IMR-90 (cell line): Measurements from ENCODE around the gene PLIN4. TPM values are rescaled to one million over a fixed set of nuclear protein-coding genes. Genes with fewer than 3 reads are reported as not detected.

Experiments
- ATAC-seq: fragments of 200-7000 bp; cut with Tn5 transposase; 2 replicates; pipeline ENCODE4 v1.9.1; 2020; ENCODE audit warnings: low read depth, mild to moderate bottlenecking, moderate library complexity
- BruUV-seq: library from RNA; stranded (reverse); fragments of 400-500 nt; replicated peaks from 2 replicates; lab custom pipeline; 2021; lab: Mats Ljungman, UMichigan
- CTCF ChIA-PET: fragments of 300-600 bp; formaldehyde crosslinking; extraction: SDS; loops from one replicate; lab custom pipeline; 2021; ENCODE audit warnings: antibody characterized with exemption; lab: Yijun Ruan, JAX
- POLR2A ChIA-PET: fragments of 300-600 bp; sonication (Branson Sonifier 250); formaldehyde crosslinking; loops from one replicate; lab custom pipeline; 2022; ENCODE audit warnings: antibody characterized with exemption; ENCODE audit not compliant: unreplicated experiment; lab: Charles Lee
- DNase-seq: peaks from one replicate; pipeline ENCODE4 v3.0.0; 2013
- H2AFZ ChIP-seq: replicated peaks from 2 replicates; pipeline ENCODE3; 2013; ENCODE audit warnings: low read length, mild to moderate bottlenecking; ENCODE audit not compliant: poor library complexity
- H2AK5ac ChIP-seq: 2 replicates; pipeline ENCODE4 v1.6.1; 2013; ENCODE audit warnings: low read depth, low read length, inconsistent platforms
- H2AK9ac ChIP-seq: replicated peaks from 2 replicates; pipeline ENCODE3; 2013; ENCODE audit warnings: mild to moderate bottlenecking, low read depth, low read length, moderate library complexity; ENCODE audit not compliant: poor library complexity
- H2BK120ac ChIP-seq: 2 replicates; pipeline ENCODE4 v1.6.1; 2013; ENCODE audit warnings: low read depth, low read length, inconsistent platforms
- H2BK15ac ChIP-seq: 3 replicates; pipeline ENCODE4 v1.6.1; 2013; ENCODE audit warnings: low read depth, low read length, inconsistent platforms
- H2BK20ac ChIP-seq: 2 replicates; pipeline ENCODE4 v1.6.1; 2013; ENCODE audit warnings: low read depth, mild to moderate bottlenecking, inconsistent platforms, low read length, moderate library complexity
- H2BK5ac ChIP-seq: 2 replicates; pipeline ENCODE4 v1.6.1; 2013; ENCODE audit warnings: mild to moderate bottlenecking, low read depth, low read length, inconsistent platforms; ENCODE audit not compliant: poor library complexity, severe bottlenecking
- H3K14ac ChIP-seq: replicated peaks from 2 replicates; pipeline ENCODE4 v1.6.1; 2013; ENCODE audit warnings: low read depth, low read length, inconsistent platforms
- H3K18ac ChIP-seq: 2 replicates; pipeline ENCODE4 v1.6.1; 2013; ENCODE audit warnings: low read depth, low read length, control low read depth
- H3K23ac ChIP-seq: 2 replicates; pipeline ENCODE4 v1.6.1; 2013; ENCODE audit warnings: low read depth, low read length, inconsistent platforms
- H3K27ac ChIP-seq: 2 replicates; pipeline ENCODE4 v1.5.1; 2013; ENCODE audit warnings: mild to moderate bottlenecking, control low read depth, low read length; ENCODE audit not compliant: insufficient read depth
- H3K27me3 ChIP-seq: 2 replicates; pipeline ENCODE4 v1.6.1; 2013; ENCODE audit warnings: low read length; ENCODE audit not compliant: control insufficient read depth, insufficient read depth
- H3K36me3 ChIP-seq: 2 replicates; pipeline ENCODE4 v1.6.1; 2013; ENCODE audit warnings: low read length, mixed read lengths; ENCODE audit not compliant: control insufficient read depth, insufficient read depth
- H3K4ac ChIP-seq: 2 replicates; pipeline ENCODE4 v1.6.1; 2013; ENCODE audit warnings: low read depth, low read length, inconsistent platforms
- H3K4me1 ChIP-seq: 2 replicates; pipeline ENCODE4 v1.6.1; 2013; ENCODE audit warnings: low read length, mixed read lengths; ENCODE audit not compliant: control insufficient read depth, insufficient read depth
- H3K4me2 ChIP-seq: 2 replicates; pipeline ENCODE4 v1.6.1; 2013; ENCODE audit warnings: low read depth, mild to moderate bottlenecking, control low read depth, low read length, moderate library complexity
- H3K4me3 ChIP-seq: 2 replicates; pipeline ENCODE4 v1.5.1; 2013; ENCODE audit warnings: low read depth, mild to moderate bottlenecking, control low read depth, low read length, moderate library complexity; ENCODE audit not compliant: insufficient read depth
- H3K56ac ChIP-seq: 2 replicates; pipeline ENCODE4 v1.6.1; 2013; ENCODE audit warnings: low read length, inconsistent platforms; ENCODE audit not compliant: insufficient read depth; ENCODE audit errors: extremely low read depth
- H3K79me1 ChIP-seq, 2 experiments: 2 replicates each; pipeline ENCODE4 v1.6.1; 2013; ENCODE audit warnings: low read length in 2 of 2, inconsistent platforms in 1 of 2, low read depth in 1 of 2
- H3K9ac ChIP-seq: 2 replicates; pipeline ENCODE4 v1.6.1; 2013; ENCODE audit warnings: low read depth, low read length, control low read depth
- H3K9me1 ChIP-seq: 2 replicates; pipeline ENCODE4 v1.6.1; 2013; ENCODE audit warnings: low read length, inconsistent platforms; ENCODE audit not compliant: insufficient read depth
- H3K9me3 ChIP-seq: 2 replicates; pipeline ENCODE4 v1.6.1; 2013; ENCODE audit warnings: low read length; ENCODE audit not compliant: control insufficient read depth, insufficient read depth
- H4K20me1 ChIP-seq: 2 replicates; pipeline ENCODE4 v1.6.1; 2013; ENCODE audit warnings: low read length, inconsistent platforms; ENCODE audit not compliant: insufficient read depth
- H4K5ac ChIP-seq: 2 replicates; pipeline ENCODE4 v1.6.1; 2013; ENCODE audit warnings: mild to moderate bottlenecking, low read depth, low read length, control low read depth
- H4K8ac ChIP-seq, 2 experiments: 2 replicates each; pipeline ENCODE4 v1.6.1; 2013; ENCODE audit warnings: low read depth in 2 of 2, low read length in 2 of 2, control low read depth in 1 of 2, inconsistent platforms in 1 of 2
- H4K91ac ChIP-seq: 2 replicates; pipeline ENCODE4 v1.6.1; 2013; ENCODE audit warnings: low read depth, low read length, inconsistent platforms; ENCODE audit not compliant: insufficient read depth
- POLR2A ChIP-seq: IDR thresholded peaks from 2 replicates; pipeline ENCODE4 v1.6.1; 2012; ENCODE audit warnings: mild to moderate bottlenecking, low read depth, low read length
- RCOR1 ChIP-seq: IDR thresholded peaks from 2 replicates; pipeline ENCODE4 v1.6.1; 2012; ENCODE audit warnings: mild to moderate bottlenecking, low read length, improper control_type of control experiment; ENCODE audit not compliant: insufficient replicate concordance
- SMC3 ChIP-seq: fragments of 150-350 bp; IDR thresholded peaks from 2 replicates; pipeline ENCODE4 v1.6.1; 2016; ENCODE audit warnings: low read depth, mild to moderate bottlenecking, antibody characterized with exemption, low read length, moderate library complexity
- WGBS, 2 experiments: methylation state at CpG; one replicate each; pipeline versions ENCODE4 v1.1.5 to v1.1.7; 2013; ENCODE audit warnings: missing lambda C conversion rate in 2 of 2; ENCODE audit not compliant: insufficient read length in 1 of 2; ENCODE audit errors: extremely low coverage in 2 of 2; 5-methylcytosine and 5-hydroxymethylcytosine counted together
- dilution Hi-C: fragments of 300-500 bp; cut with HindIII; formaldehyde crosslinking; loops from one replicate; pipeline ENCODE4 v1.14.3; 2018; ENCODE audit warnings: low sequenced_read_pairs; ENCODE audit not compliant: unreplicated experiment
- in situ Hi-C: fragments of 300-500 bp; cut with MboI; formaldehyde crosslinking; loops from 3 replicates; pipeline ENCODE4 v1.14.3; 2019; ENCODE audit warnings: low sequenced_read_pairs, inconsistent platforms, mixed read lengths
- intact Hi-C: fragments of 100-400 bp; cut with micrococcal nuclease; formaldehyde crosslinking; loops from 2 replicates; pipeline ENCODE4 v1.10.0; 2022
- polyA plus RNA-seq, 3 experiments: library from polyadenylated mRNA; depleted of rRNA; stranded (reverse); fragments of >200 nt; gene quantifications; 2 replicates each; pipeline ENCODE4 v1.2.3, GENCODE V29; 2012; ENCODE audit warnings: low replicate concordance in 1 of 3
- total RNA-seq: library from RNA; depleted of rRNA; stranded (reverse); fragments of >200 nt; gene quantifications from 2 replicates; pipeline ENCODE4 v1.2.3, GENCODE V29; 2012

Gene PLIN4
- total and polyA plus RNA-seq, 2 of the 4 experiments (the other 2 are of a cell fraction): under 0.01 to 0.09 TPM

- BruUV-seq: no TSS peak
- Histone ChIP-seq H3K9ac (no peak overlapping the region), H2AK5ac (no peak overlapping the region), H2AK9ac (peak overlapping the region; percentile 16), H3K27ac (no peak overlapping the region), H3K36me3 (peaks cover 72% of the 10 kb centered on the region), H3K14ac (no peak overlapping the region), H2BK15ac (no peak overlapping the region), H4K20me1 (peaks cover 14% of the 10 kb centered on the region; the same call in 1 of the 2 replicates), H3K4me1 (no peaks in the 10 kb centered on the region), H3K79me1 (peaks cover 7 to 21% of the 10 kb centered on the region in 2 experiments), H3K4me3 (no peak overlapping the region), H3K56ac (no peak overlapping the region), H2BK120ac (no peak overlapping the region), H4K8ac (no peak overlapping the region), H3K23ac (no peak overlapping the region), H3K18ac (no peak overlapping the region), H2AFZ (no peak overlapping the region), H4K91ac (no peak overlapping the region), H3K9me3 (no peaks in the 10 kb centered on the region), H2BK5ac (peak overlapping the region; percentile 95), H4K5ac (no peak overlapping the region), H3K4ac (no peak overlapping the region), H3K9me1 (peaks cover 13% of the 10 kb centered on the region), H3K27me3 (no peaks in the 10 kb centered on the region), H2BK20ac (no peak overlapping the region), H3K4me2 (no peak overlapping the region)
- ATAC-seq: no peak
- DNase-seq: no peak
- in situ Hi-C loops (no loop called here), intact Hi-C loops (no loop called here), dilution Hi-C loops (no loop called here)
- POLR2A ChIA-PET: no interaction called here
- TF ChIP-seq POLR2A: no peak
- TF ChIP-seq RCOR1: no peak
- no peak for TF ChIP-seq SMC3
- WGBS, 2 experiments: 95% methylated on average over 14 of the region's 41 CpGs; no CpG with 5 or more reads in 1 of the 2 experiments
- CTCF ChIA-PET: no interaction called here
Measured at GRCh38 chr19:4493104-4493928, 25.0 kb downstream of the PLIN4 start.
